K562 (cell line): ENCODE measurements around the gene FAM83E. TPM values are rescaled to one million over a fixed set of nuclear protein-coding genes. Genes with fewer than 3 reads are reported as not detected.

Experiments
- MEF2D ChIP-seq: conservative IDR thresholded peaks from 2 replicates; pipeline ENCODE4 v1.6.1; 2016; ENCODE audit warnings: low read depth, missing genetic modification characterization, missing compliant biosample characterization
- MGA ChIP-seq: fragments of 450-650 bp; IDR thresholded peaks from 2 replicates; pipeline ENCODE4 v1.6.1; 2016; ENCODE audit warnings: mild to moderate bottlenecking, moderate library complexity
- NR2C1 ChIP-seq, 2 experiments: fragments of 450-650 bp; IDR thresholded peaks; 2 replicates each; pipeline ENCODE4 v1.6.1; 2017; ENCODE audit warnings: mild to moderate bottlenecking in 2 of 2, antibody characterized with exemption in 1 of 2, inconsistent platforms in 1 of 2, missing compliant biosample characterization in 1 of 2, missing genetic modification characterization in 1 of 2
- SMARCC2 ChIP-seq: fragments of 450-650 bp; IDR thresholded peaks from 2 replicates; pipeline ENCODE4 v1.6.1; 2017; ENCODE audit warnings: antibody characterized with exemption, moderate library complexity, mild to moderate bottlenecking, low read depth
- SRF ChIP-seq, 2 experiments: fragments of 250-450, 450-650 bp in 1 of 2; sonication (Bioruptor Pico) in 1 of 2; sonication (generic) in 1 of 2; formaldehyde crosslinking; IDR thresholded peaks; 2 replicates each; pipeline versions ENCODE4 v1.5.0 to v1.5.1; 2020 to 2022; ENCODE audit warnings: mild to moderate bottlenecking in 1 of 2, missing genetic modification reagents in 1 of 2
- STAT5A ChIP-seq: IDR thresholded peaks from 2 replicates; pipeline ENCODE4 v1.6.1; 2012; ENCODE audit warnings: low read length, inconsistent platforms, borderline replicate concordance
- ZNF655 ChIP-seq: fragments of 250-450 bp; sonication (Bioruptor Pico); IDR thresholded peaks from 2 replicates; pipeline ENCODE4 v1.5.0; 2021
- polyA plus RNA-seq, 8 experiments: library from polyadenylated mRNA; depleted of rRNA in 4 of 8; stranded (reverse) in 5 of 8; unstranded in 3 of 8; fragments of >200 nt; fragmentation: Nextera tagmentation in 2 of 8; fragmentation: Illumina TruSeq in 1 of 8; extraction: Ambion mirVana in 2 of 8; extraction: Trizol in 1 of 8; gene quantifications; 2 replicates each; pipeline versions ENCODE4 v1.2.1 to v1.2.3, GENCODE V29; 2011 to 2014; ENCODE audit warnings: inconsistent platforms in 1 of 8, missing spikeins in 1 of 8
- total RNA-seq, 7 experiments: library from RNA; depleted of rRNA in 6 of 7; stranded (reverse); fragments of >200 nt in 6 of 7; fragmentation: Illumina TruSeq in 2 of 7; extraction: Trizol in 2 of 7; gene quantifications; 2 replicates each; pipeline versions ENCODE4 v1.2.1 to v1.2.3, GENCODE V29; 2011 to 2021; ENCODE audit warnings: low replicate concordance in 1 of 7
- TF ChIP-seq, protein P1 (sequence below): sonication (generic); formaldehyde crosslinking; IDR thresholded peaks from 2 replicates; pipeline ENCODE4 v1.4.0; 2020; ENCODE audit warnings: mild to moderate bottlenecking, missing genetic modification reagents

FAM83E gene
- total and polyA plus RNA-seq, 9 of the 15 experiments (the other 6 are each of a cell fraction or from before 2014, with no cell fraction given), result 0.15 to 0.87 (median 0.29) TPM; not detected in 4

DNA sequence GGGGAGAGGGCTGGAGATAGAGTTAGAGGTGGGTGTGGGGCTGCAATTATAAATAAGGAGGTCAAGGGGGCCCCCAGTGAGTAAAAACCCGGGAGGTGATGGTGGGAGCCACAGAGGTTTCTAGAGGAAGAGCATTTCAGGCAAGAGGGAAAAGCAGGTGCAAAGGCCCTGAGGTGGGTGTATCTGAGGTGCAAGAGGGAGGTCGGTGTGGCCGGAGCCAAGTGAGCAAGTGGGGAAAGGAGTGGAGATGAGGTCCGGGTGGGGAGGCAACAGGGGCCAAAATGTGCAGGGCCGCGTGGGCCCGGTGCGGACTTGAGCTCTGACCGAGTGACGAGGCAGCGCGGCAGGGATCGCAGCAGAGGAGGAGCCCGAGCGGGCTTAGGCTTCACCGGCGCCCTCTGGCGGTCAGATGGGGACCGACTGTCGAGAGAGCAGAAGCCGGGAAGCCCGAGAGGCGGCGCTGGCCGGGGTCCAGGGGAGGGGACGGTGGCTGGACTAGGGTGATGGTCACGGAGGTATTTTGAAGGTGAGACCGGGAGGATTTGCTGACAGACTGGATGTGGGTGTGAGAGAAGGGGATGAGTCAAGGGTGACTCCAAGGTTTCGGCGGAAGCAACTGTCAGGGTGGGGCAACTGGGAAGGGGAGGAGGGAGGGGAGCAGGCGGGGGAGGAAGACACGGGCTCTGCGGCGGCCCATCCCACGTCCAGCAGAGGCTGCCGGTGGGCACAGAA, 26.0 kb downstream of the FAM83E start (continued):
- TF ChIP-seq NR2C1 (IDR thresholded peaks at IDR 0.05), result peak; percentile 61; the same call in 1 of the 2 replicates
- 0 out of 2 replicates have a peak, but pooled peaks have one; percentile 42 for TF ChIP-seq NR2C1 (tag; IDR thresholded peaks at IDR 0.05)
- peak; percentile 73; the same call in 1 of the 2 replicates for TF ChIP-seq SMARCC2
- TF ChIP-seq, protein P1, sequence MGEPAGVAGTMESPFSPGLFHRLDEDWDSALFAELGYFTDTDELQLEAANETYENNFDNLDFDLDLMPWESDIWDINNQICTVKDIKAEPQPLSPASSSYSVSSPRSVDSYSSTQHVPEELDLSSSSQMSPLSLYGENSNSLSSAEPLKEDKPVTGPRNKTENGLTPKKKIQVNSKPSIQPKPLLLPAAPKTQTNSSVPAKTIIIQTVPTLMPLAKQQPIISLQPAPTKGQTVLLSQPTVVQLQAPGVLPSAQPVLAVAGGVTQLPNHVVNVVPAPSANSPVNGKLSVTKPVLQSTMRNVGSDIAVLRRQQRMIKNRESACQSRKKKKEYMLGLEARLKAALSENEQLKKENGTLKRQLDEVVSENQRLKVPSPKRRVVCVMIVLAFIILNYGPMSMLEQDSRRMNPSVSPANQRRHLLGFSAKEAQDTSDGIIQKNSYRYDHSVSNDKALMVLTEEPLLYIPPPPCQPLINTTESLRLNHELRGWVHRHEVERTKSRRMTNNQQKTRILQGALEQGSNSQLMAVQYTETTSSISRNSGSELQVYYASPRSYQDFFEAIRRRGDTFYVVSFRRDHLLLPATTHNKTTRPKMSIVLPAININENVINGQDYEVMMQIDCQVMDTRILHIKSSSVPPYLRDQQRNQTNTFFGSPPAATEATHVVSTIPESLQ, result peak; percentile 85; the same call in 1 of the 2 replicates
- TF ChIP-seq MGA, result peak; percentile 93
- 0 out of 2 replicates have a peak, but pooled peaks have one; percentile 32 for TF ChIP-seq MEF2D (tag)
- TF ChIP-seq STAT5A, result no peak
- TF ChIP-seq SRF (CRISPR knock-in tag; IDR thresholded peaks at IDR 0.05), result peak in 1 of 2 experiments; percentile 59; a peak in 1 of 4 replicates
- TF ChIP-seq ZNF655, result no peak
